GM18505 (cell line): ENCODE data around the gene ADGRV1.
A peak's percentile ranks its signal among the peaks of the same experiment; 100 is the strongest.
"Not testable (repeated sequence)": the region's sequence is repeated elsewhere in the genome, so short reads cannot be mapped to it uniquely, and the experiment has no call there.

ENCODE experiments used
- ATAC-seq: cut with Tn5 transposase; IDR thresholded peaks from one replicate; pipeline ENCODE4 v1.9.1; 2021; ENCODE audit not compliant: unreplicated experiment
- POLR2A ChIP-seq: IDR thresholded peaks from 4 replicates; pipeline ENCODE4 v1.6.1; 2011; ENCODE audit warnings: borderline replicate concordance; ENCODE audit not compliant: insufficient read depth, insufficient read length; ENCODE audit errors: extremely low read depth

Gene ADGRV1

DNA sequence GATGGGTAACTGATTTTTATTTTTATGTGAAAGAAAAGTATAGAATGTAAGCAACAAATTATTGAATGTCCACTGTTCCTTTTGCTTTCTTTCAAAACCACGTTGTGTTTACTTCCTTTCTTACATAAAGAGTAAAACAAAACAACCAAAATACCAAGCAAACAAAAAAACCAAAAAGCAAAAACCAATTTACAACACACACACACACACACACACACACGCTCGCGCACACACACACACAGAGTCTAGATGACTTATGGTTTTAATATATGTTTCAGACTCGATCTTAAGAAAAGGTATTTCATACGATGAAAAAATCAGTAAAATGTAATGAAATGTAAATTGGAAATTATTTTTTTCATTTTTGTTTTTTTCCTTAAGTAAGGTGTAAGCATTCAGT lies 80.3 kb downstream of the ADGRV1 start:
- no peak for TF ChIP-seq POLR2A
- ATAC-seq, result no peak

DNA sequence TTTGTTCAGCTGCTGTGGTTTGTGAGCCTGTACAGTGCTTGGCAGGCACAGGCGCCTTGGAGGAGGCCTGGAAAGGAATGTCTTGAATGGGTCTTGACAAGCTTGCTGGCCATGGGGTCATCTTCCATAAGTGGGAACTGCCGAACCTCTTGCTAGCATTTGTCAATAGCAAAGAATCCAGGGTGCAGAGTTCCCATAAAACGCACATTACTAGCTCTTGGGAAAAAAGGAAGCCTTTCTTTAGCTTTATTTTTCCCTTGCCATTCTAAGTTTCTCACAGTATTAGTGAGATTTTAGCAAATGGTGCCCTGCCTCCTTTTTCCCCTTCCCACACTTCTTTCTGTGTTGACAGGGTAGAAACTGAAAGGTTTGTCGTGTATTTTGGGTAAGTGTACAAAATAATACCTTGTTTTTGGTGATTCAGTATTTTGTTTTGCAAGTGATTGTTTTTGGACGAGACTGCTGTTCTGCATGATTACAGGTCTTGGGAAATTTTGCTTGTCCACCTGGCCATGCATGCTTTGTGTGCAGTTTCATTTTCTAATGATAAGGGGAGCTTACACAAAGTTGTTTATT lies 82.0 kb downstream of the ADGRV1 start:
- peak; percentile 64 for ATAC-seq
- TF ChIP-seq POLR2A, result no peak

DNA sequence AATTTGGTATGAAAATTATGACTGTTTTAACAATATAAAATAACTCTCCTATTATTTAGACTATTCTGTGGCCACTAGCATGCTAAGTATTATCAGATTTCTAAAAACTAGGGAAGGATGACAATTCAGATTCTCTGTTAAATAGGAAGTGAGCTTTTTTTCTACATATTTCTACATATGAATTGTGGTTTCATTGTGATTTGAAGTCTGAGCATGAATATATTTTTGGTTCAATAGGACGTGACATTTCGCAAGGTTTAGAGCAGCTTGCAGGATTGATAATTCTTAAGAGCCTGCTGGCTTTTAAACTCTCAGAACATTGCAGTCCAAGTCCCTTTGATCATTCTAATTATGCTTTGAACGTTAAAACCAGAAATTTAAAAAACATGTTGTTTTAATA lies 82.9 kb downstream of the ADGRV1 start:
- ATAC-seq, result peak; percentile 35
- TF ChIP-seq POLR2A, result no peak

DNA sequence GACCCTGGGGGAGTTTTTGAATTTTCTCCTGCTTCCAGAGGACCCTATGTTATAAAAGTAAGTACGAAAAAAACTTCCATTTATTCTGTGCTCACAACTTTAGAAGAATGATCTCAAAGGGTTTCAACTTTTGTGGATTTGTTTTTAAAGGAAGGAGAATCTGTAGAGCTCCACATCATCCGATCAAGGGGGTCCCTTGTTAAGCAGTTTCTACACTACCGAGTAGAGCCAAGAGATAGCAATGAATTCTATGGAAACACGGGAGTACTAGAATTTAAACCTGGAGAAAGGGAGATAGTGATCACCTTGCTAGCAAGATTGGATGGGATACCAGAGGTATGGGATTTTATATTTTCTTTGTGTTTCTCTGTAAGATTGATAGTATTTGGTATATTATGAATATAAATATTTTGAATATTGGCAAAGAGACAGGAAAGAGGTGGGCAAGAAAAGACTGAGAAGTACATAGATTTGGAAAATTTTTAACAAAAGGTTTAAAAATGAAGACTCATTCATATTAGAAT lies 84.2 kb downstream of the ADGRV1 start:
- ATAC-seq, result no peak
- no peak for TF ChIP-seq POLR2A

DNA sequence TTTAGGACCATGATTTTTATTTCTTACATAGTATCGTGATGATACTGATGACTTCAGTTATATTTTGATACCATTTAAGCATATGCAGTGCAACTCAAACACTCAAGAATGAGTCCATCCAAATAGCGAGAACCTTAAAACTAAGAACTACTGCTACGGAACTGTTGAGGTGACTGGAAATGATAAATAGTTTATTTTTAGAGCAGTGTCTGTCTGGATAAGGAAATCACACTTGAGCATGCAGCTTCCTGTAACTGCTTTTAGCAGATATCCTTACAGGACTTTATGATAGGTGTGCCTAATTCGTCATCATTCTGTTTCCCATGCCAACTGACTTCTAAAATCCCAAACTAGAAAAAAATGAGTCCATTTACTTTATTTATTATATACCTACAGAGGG lies 85.5 kb downstream of the ADGRV1 start:
- no peak for TF ChIP-seq POLR2A

DNA sequence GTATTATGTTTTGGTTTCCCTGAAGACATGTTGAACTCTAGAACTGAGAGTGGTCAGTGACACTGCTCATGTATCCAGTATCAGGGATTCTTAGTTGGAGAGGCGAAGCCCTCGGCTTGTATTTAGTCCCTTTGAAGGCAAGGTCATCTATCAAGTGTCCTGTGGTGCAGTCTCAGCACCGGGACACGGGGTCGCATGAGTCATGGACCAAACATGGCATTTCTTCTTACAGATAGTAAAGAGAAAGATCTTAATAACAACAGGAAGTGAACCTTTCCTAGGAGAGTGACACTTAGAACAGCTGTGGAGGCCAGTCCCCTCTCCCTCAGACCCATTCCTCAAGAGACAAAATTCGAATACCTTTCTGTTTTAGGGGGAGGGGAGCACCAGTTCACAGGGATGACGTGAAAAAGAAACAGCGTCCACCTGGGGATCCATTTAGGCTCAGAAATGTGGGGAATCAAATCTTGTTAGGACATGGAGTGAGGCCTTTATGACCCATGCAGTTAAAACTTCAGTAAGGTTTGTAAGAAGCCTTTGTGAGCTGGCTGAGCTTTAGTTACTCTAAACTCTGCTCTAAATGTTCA lies 86.5 kb downstream of the ADGRV1 start:
- ATAC-seq, result no peak
- TF ChIP-seq POLR2A, result no peak

More for the DNA sequence above, 85.5 kb downstream of the ADGRV1 start:
- no peak for ATAC-seq

DNA sequence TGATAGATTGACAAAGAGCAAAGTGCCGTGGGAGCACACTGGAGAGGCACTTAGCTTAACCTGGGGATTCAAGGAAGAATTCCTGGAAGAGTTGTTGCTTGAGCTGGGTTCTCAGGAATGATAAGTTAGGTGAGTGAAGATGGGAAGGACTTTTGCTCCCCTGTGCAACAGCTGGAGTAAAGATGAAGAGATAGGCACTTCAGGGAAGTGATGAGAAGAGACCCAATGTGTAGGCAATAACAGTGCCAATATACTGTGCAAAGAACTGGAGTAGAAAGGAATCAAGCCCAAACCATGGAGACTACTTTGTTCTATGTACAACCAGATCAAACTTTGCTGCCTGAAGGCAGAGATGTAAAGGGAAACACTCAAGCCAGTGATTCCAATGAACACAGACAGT lies 92.2 kb downstream of the ADGRV1 start:
- TF ChIP-seq POLR2A, result no peak

DNA sequence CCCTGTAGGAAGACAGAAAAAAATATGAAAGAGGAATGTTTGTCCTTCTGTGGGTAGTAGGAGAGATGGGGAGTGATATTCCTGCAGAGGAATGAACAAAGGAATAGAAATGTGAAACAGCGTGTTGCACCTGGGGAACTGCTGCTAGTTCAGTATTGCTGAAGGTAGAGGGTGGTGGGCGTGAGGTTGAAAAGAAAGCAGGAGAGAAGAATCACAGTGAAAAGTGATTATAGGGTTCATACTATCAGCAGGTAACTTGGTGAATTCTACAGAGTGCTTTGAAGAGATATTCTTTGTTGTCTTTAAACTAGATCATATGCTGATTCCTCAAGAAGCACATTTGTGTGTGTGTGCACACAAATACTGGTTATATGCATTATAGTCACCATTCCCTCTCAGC lies 95.6 kb downstream of the ADGRV1 start:
- no peak for TF ChIP-seq POLR2A
- ATAC-seq, result no peak

More for the DNA sequence above, 92.2 kb downstream of the ADGRV1 start:
- ATAC-seq, result no peak

DNA sequence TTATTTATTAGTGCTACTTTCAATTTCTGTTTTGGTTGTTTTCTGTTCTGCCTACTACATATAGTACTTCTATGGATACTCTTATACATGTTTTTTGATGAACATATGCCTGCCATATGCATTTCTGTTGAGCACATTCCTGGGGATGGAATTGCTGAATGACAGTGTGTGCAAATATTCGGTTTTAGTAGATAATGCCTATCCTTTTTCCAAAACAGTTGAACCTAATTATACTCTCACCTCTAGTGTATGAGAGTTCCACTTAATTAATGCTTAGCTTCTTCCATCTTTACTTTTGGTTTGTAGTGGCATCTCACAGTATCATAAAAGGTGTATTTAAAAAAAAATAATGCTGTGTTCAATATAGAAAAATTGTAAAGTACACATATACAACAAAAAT lies 96.8 kb downstream of the ADGRV1 start:
- ATAC-seq, result no peak

DNA sequence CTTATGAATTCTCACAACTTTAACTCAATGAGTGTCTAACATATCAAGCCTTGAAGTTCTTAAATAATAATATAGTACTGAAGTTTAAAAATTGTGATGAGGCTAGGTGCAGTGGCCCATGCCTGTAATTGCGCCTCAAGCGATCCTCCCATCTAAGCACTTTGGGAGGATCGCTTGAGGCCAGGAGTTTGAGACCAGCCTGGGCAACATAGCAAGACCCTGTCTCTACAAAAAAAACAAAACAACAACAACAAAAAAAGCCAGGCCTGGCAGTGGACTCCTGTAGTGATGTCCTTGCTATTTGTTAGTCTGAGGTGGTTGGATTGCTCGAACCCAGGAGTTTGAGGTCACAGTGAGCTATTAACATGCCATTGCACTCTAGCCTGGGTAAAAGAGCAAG lies 98.4 kb downstream of the ADGRV1 start:
- no peak for TF ChIP-seq POLR2A
- ATAC-seq, result no peak

More for the DNA sequence above, 96.8 kb downstream of the ADGRV1 start:
- no peak for TF ChIP-seq POLR2A

DNA sequence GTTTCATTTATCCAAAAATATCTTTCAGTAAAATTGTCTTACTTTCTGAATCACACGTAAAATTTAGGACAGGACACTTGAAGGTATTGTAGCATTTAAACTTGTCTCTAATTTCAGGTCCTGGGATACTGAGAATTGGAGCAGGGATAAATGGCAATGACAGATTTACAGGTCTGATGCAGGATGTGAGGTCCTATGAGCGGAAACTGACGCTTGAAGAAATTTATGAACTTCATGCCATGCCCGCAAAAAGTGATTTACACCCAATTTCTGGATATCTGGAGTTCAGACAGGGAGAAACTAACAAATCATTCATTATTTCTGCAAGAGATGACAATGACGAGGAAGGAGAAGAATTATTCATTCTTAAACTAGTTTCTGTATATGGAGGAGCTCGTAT lies 99.2 kb downstream of the ADGRV1 start:
- ATAC-seq, result no peak

DNA sequence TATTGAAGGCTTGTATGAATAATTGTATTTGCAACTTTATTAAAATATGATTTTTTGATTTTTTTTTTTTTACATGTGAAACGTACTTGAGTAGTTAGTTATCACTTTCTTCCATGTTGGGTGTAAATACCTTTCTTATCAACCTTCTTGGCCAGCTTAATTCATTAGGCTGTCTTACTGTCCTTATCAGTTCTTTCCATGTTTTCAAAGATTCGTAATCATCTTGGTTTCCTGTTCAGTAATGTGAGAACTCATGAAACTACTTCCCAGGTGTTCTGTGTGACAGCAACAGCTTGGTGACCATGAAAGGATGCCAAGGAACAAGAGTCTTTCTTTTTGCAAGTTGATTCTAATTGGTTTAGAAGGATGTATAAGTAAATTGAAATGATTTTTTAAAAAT lies 100.0 kb downstream of the ADGRV1 start:
- TF ChIP-seq POLR2A, result no peak
- no peak for ATAC-seq

More for the DNA sequence above, 99.2 kb downstream of the ADGRV1 start:
- no peak for TF ChIP-seq POLR2A

DNA sequence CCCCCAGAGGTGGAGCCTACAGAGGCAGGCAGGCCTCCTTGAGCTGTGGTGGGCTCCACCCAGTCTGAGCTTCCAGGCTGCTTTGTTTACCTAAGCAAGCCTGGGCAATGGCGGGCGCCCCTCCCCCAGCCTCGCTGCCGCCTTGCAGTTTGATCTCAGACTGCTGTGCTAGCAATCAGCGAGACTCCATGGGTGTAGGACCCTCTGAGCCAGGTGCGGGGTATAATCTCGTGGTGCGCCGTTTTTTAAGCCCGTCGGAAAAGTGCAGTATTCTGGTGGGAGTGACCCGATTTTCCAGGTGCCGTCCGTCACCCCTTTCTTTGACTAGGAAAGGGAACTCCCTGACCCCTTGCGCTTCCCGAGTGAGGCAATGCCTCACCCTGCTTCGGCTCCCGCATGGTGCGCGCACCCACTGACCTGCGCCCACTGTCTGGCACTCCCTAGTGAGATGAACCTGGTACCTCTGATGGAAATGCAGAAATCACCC lies 109.5 kb downstream of the ADGRV1 start:
- ATAC-seq, result not testable (repeated sequence)

DNA sequence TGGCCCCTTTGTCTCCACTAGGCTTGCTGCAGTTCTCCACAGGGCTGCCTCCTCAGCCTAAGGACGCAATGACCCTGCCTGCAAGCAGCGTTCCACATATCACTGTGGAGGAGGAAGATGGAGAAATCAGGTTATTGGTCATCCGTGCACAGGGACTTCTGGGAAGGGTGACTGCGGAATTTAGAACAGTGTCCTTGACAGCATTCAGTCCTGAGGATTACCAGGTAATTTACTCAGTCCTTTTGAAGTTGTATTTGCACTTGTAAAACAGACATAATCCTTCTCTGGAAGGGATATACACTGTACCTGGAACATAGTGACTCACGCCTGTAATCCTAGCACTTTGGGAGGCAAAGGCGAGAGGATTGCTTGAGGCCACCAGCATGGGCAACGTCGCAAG lies 116.6 kb downstream of the ADGRV1 start:
- no peak for ATAC-seq

More for the DNA sequence above, 116.6 kb downstream of the ADGRV1 start:
- no peak for TF ChIP-seq POLR2A
